ENCODE measurements around the gene CTSF. TPM values are rescaled to one million over a fixed set of nuclear protein-coding genes. Genes with fewer than 3 reads are reported as not detected.

The CTSF gene
- polyA plus RNA-seq, 1 donor, result 99.0 TPM

DNA sequence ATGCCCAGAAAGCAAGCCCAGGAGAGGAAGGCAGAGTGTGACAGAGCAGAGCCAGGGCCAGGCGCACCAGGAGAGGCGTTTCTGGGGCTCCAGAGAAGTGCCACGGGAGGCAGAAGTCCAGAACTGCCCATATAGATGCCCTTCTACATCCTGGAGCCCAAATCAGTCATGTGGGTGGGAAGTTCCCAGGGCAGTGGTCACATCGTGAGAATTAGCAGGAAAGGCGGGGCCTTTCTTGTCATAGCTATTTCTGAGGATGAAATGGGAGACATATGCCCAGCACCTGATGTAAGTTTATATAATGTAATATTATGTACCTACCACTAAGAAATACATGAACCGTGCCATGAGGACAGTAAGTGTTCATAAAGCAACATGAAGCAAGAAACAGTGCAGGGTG lies 35.6 kb downstream of the CTSF start:
- no peak for DNase-seq

DNA sequence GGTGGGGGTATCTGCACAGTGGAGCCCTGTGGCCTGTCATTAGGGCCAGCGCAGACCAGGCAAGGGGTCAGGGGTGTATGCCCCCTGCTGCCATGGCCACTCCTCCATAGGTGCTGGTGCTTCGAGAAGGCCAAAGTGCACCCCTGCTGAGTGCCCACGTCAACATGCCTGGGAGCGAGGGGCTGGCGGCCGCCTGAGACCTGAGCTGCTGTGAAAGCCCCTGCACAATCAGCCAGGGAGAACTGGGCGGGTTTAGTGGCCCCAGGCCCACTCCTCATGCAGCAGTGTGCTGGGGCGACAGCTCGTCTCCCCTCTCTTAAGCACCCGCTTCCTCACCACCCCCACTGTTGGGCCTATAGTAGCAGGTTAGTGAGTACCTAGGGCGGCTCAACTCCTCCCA lies 36.6 kb downstream of the CTSF start:
- DNase-seq, result no peak

DNA sequence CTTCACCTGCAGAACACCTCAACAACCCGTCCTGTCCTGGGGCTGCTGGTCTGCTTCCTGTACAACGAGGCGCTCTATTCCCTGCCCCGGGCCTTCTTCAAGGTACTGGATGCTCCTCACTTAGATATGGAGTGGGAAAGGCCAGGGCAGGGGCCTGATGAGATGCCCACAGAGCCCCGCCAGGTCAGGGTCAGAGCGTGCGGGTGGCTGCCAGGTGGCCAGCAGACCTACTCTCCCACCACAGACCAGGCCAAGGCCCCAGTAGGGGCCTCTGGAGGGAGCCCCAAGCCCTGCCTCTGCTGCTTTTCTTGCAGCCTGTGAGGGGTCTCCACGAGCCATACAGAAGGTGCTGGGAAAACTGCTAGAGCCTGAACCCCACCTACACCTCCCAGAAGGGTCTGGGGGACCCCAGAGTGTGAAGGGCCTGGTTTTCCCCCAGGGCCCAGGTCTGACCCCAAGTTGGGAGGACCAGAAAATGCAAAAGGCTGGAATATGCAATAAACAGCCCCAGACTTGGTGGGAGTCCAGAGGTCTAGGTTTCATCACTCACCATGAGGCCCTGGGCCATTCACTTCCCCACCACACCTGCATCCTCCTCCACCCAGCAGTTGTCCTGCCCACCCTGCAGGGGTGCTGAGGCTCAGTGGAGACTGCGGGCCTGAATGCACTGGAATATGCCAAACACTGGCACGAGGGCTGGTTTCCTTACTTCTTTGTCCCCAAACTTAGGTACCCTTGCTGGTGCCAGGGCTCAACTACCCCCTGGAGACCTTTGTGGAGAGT lies 37.3 kb downstream of the CTSF start:
- no peak for DNase-seq

DNA sequence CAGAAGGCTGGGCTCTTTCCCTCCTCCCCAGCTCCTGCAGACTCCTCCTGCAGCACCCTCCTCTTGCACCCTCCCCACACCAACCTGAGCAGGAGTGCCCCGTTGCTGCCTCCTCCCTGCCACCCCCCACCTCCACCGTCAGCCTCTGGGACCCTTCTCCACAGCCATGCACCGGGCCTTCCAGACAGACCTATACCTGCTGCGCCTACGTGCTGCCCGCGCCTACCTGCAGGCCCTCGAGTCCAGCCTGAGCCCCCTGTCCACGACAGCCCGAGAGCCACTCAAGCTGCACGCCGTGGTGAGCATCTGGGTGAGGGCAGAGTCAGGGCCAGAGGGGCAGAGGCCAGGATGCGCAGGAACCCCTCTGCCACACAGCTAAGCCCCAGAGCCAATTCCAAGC lies 38.8 kb downstream of the CTSF start:
- no peak for DNase-seq

DNA sequence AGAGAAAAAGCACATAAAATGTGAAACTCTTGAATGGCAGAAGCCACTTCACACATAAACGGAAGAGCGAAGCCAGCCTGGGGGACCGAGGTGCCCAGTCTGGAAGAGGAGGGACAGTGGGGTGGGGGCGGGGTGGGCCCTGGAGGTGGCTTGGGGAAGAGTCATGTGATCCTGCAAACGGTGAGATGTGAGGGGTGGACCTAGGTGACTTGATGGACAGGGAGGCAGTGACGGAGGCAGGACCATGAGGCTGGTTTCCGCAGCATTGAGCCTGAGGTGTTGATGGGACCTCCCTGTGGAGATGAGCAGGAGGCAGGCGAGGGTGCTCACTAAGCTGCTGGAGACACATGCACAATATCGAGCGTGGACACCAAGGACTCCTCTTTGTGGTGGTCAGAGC lies 39.3 kb downstream of the CTSF start:
- DNase-seq, result no peak

DNA sequence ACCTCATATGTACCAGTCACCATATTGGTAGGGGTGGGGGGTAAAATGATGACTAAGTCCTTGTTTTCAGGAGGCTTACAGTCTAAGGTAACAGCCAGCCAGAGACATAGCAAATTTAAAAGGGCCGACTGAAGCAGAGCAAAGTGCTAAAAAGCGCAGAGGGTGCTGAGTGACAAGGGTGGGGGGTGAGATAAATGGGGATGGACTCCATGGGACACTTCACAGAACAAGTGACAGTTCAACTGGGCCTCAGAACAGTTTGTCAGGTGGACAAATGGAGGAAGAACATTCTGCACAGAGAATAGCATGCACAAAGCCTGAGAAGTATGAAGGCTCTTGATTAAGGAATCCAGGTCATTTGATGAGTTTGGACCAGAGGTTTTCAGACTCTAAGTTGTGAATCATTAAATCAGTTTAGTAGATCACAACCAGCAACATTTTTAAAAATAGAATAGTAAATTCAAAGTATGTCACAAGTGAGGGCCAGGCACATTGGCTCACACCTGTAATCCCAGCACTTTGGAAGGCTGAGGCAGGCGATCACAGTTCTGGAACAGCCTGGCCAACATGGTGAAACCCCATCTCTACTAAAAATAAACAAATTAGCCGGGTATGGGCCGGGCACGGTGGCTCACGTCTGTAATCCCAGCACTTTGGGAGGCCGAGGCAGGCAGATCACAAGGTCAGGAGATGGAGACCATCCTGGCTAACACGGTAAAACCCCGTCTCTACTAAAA lies 43.9 kb downstream of the CTSF start:
- no peak for DNase-seq

DNA sequence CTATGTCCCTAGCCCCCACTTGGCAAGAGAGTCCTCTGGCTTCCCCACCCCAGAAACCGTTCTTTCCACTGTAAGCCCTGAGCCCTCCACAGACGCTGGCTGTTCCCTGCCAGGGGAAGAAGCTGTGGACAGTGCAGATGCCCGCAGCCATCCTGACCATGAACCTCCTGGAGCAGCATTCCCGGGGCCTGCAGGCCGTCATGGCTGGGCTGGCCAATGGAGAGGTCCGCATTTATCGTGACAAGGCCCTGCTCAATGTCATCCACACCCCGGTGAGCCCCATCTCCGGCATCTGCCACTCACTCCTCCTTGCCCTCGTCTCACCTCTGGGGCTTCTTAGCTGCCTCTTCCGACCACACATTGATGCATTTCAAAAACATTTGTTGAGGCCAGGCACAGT lies 44.8 kb downstream of the CTSF start:
- DNase-seq, result no peak

Other genes with a start within 250 kb of the CTSF start
- 1.6 TPM for gene RIN1, start 232.2 kb downstream of the CTSF start, polyA plus RNA-seq (ENCODE audit: insufficient read length)
- 29.6 TPM for gene BRMS1, start 223.5 kb downstream of the CTSF start, polyA plus RNA-seq (ENCODE audit: insufficient read length)
- 43.6 TPM for gene B4GAT1, start 221.0 kb downstream of the CTSF start, polyA plus RNA-seq (ENCODE audit: insufficient read length)
- 20.7 TPM for gene SLC29A2, start 196.8 kb downstream of the CTSF start, polyA plus RNA-seq (ENCODE audit: insufficient read length)
- gene NPAS4, start 147.6 kb downstream of the CTSF start, polyA plus RNA-seq (ENCODE audit: insufficient read length), result 0.55 TPM
- 67.5 TPM for gene MRPL11, start 129.8 kb downstream of the CTSF start, polyA plus RNA-seq (ENCODE audit: insufficient read length)
- 4.9 TPM for gene PELI3, start 101.7 kb downstream of the CTSF start, polyA plus RNA-seq (ENCODE audit: insufficient read length)
- gene DPP3, start 88.2 kb downstream of the CTSF start, polyA plus RNA-seq (ENCODE audit: insufficient read length), result 24.3 TPM
- 93.0 TPM for gene BBS1, start 58.0 kb downstream of the CTSF start, polyA plus RNA-seq (ENCODE audit: insufficient read length)
- gene ZDHHC24, start 22.6 kb downstream of the CTSF start, polyA plus RNA-seq (ENCODE audit: insufficient read length), result 8.4 TPM
- gene ACTN3, start 21.7 kb downstream of the CTSF start, polyA plus RNA-seq (ENCODE audit: insufficient read length), result 1.1 TPM
- gene CCDC87, start 24.5 kb upstream of the CTSF start, polyA plus RNA-seq (ENCODE audit: insufficient read length), result 0.27 TPM
- 54.0 TPM for gene CCS, start 24.6 kb upstream of the CTSF start, polyA plus RNA-seq (ENCODE audit: insufficient read length)
- gene RBM14, start 48.0 kb upstream of the CTSF start, polyA plus RNA-seq (ENCODE audit: insufficient read length), result 86.7 TPM
- 258 TPM for gene RBM4, start 70.1 kb upstream of the CTSF start, polyA plus RNA-seq (ENCODE audit: insufficient read length)
- gene RBM4B, start 109.3 kb upstream of the CTSF start, polyA plus RNA-seq (ENCODE audit: insufficient read length), result 78.4 TPM
- gene SPTBN2, start 160.6 kb upstream of the CTSF start, polyA plus RNA-seq (ENCODE audit: insufficient read length), result 51.5 TPM